HG03460 (cell line): ENCODE measurements around the gene P2RY11.

Source experiments
- ATAC-seq: cut with Tn5 transposase; IDR thresholded peaks from one replicate; pipeline ENCODE4 v1.9.1; 2021; ENCODE audit not compliant: unreplicated experiment

P2RY11 gene

GRCh38 chr19:10113964-10114650, 2.6 kb downstream of the P2RY11 start:
- ATAC-seq, result no peak

GRCh38 chr19:10114651-10115391, 3.3 kb downstream of the P2RY11 start:
- no peak for ATAC-seq

GRCh38 chr19:10115392-10116084, 4.0 kb downstream of the P2RY11 start:
- no peak for ATAC-seq

GRCh38 chr19:10116085-10116865, 4.8 kb downstream of the P2RY11 start:
- no peak for ATAC-seq

- no peak for ATAC-seq
Measured at GRCh38 chr19:10116866-10117616, 5.5 kb downstream of the P2RY11 start.

- ATAC-seq, result no peak
Measured at GRCh38 chr19:10118960-10119359, 7.5 kb downstream of the P2RY11 start.

GRCh38 chr19:10120538-10121189, 9.2 kb downstream of the P2RY11 start:
- no peak for ATAC-seq

- no peak for ATAC-seq
Measured at GRCh38 chr19:10122045-10122444, 10.6 kb downstream of the P2RY11 start.

GRCh38 chr19:10124429-10124828, 12.9 kb downstream of the P2RY11 start:
- no peak for ATAC-seq

GRCh38 chr19:10126213-10126639, 14.7 kb downstream of the P2RY11 start:
- no peak for ATAC-seq

- ATAC-seq, result no peak
Measured at GRCh38 chr19:10132905-10133304, 21.4 kb downstream of the P2RY11 start.

GRCh38 chr19:10133596-10133995, 22.1 kb downstream of the P2RY11 start:
- no peak for ATAC-seq

GRCh38 chr19:10134040-10134439, 22.5 kb downstream of the P2RY11 start:
- ATAC-seq, result no peak

GRCh38 chr19:10135551-10136334, 24.2 kb downstream of the P2RY11 start:
- no peak for ATAC-seq

- ATAC-seq, result no peak
Measured at GRCh38 chr19:10136936-10137335, 25.4 kb downstream of the P2RY11 start.

GRCh38 chr19:10137751-10138682, 26.5 kb downstream of the P2RY11 start:
- ATAC-seq, result no peak

- ATAC-seq, result no peak
Measured at GRCh38 chr19:10138879-10139795, 27.6 kb downstream of the P2RY11 start.
